ENCODE measurements around the gene IL17RB. TPM values are rescaled to one million over a fixed set of nuclear protein-coding genes. Genes with fewer than 3 reads are reported as not detected.
A peak's percentile ranks its signal among the peaks of the same experiment; 100 is the strongest.

Gene IL17RB
- polyA plus RNA-seq, 1 experiment, result not detected

GRCh38 chr3:53891497-53892285, 45.3 kb downstream of the IL17RB start, which contains the start of gene SELENOK:
SELENOK (minus strand) TSS chr3:53891859.
- peak within 1 kb of the TSS; percentile 86 for H3K27ac ChIP-seq (ENCODE audit: low read depth, low read length)
- H3K4me3 ChIP-seq (ENCODE audit: low read depth, low read length), result peak within 1 kb of the TSS; percentile 84
- no peaks in the 10 kb centered on the region for H3K9me3 ChIP-seq (ENCODE audit: control insufficient read depth, insufficient read depth, low read length)
- no peaks in the 10 kb centered on the region for H3K27me3 ChIP-seq (ENCODE audit: control insufficient read depth, insufficient read depth, low read length)
- ChIA-PET CTCF (interaction anchor here (1.4 kb wide), 1 partner anchor 47 kb away, joined by 4 read pairs; no protein-coding TSS in a partner anchor), POLR2A (interaction anchor here (1.8 kb wide), 1 partner anchor 10 kb away, joined by 16 read pairs; the partner anchor contains the start of gene ACTR8)
- DNase-seq (ENCODE audit: low read depth, low spot score), result peak; percentile 98
- TF ChIP-seq CTCF (IDR thresholded peaks at IDR 0.05; ENCODE audit: low read depth, low read length), result no peak; the same call in 1 of the 2 replicates

- no peaks in the 10 kb centered on the region for H3K27me3 ChIP-seq (ENCODE audit: control insufficient read depth, insufficient read depth, low read length)
- H3K9me3 ChIP-seq (ENCODE audit: control insufficient read depth, insufficient read depth, low read length), result no peaks in the 10 kb centered on the region
- H3K4me3 ChIP-seq (ENCODE audit: low read depth, low read length), result peak overlapping the region; percentile 58
- no peak for DNase-seq (ENCODE audit: low read depth, low spot score)
- H3K27ac ChIP-seq (ENCODE audit: low read depth, low read length), result peak overlapping the region; percentile 83
- CTCF ChIA-PET, result interaction anchor here (1.4 kb wide), 1 partner anchor 47 kb away, joined by 4 read pairs; no protein-coding TSS in a partner anchor
- POLR2A ChIA-PET, result interaction anchor here (1.8 kb wide), 1 partner anchor 11 kb away, joined by 16 read pairs; the partner anchor contains the start of gene ACTR8
- no peak for TF ChIP-seq CTCF (IDR thresholded peaks at IDR 0.05; ENCODE audit: low read depth, low read length)
These were observed 45.9 kb downstream of the IL17RB start for GRCh38 chr3:53892286-53892637.

GRCh38 chr3:53899750-53900149, 53.4 kb downstream of the IL17RB start:
- CTCF ChIA-PET, result interaction anchor here (0.5 to 3.0 kb wide), 2 partner anchors 39 to 247 kb away, joined by 4 to 10 read pairs; no protein-coding TSS in a partner anchor
- no peak for TF ChIP-seq CTCF (IDR thresholded peaks at IDR 0.05; ENCODE audit: low read depth, low read length)
- Histone ChIP-seq H3K4me3 (ENCODE audit: low read depth, low read length) (no peak overlapping the region), H3K27ac (ENCODE audit: low read depth, low read length) (no peak overlapping the region), H3K27me3 (ENCODE audit: control insufficient read depth, insufficient read depth, low read length) (no peaks in the 10 kb centered on the region), H3K9me3 (ENCODE audit: control insufficient read depth, insufficient read depth, low read length) (no peaks in the 10 kb centered on the region)
- DNase-seq (ENCODE audit: low read depth, low spot score), result no peak
- POLR2A ChIA-PET, result no interaction called here

- ChIA-PET CTCF (interaction anchor here (3.0 kb wide), 1 partner anchor 38 kb away, joined by 10 read pairs; no protein-coding TSS in a partner anchor), POLR2A (no interaction called here)
- no peaks in the 10 kb centered on the region for H3K27me3 ChIP-seq (ENCODE audit: control insufficient read depth, insufficient read depth, low read length)
- TF ChIP-seq CTCF (IDR thresholded peaks at IDR 0.05; ENCODE audit: low read depth, low read length), result no peak
- H3K27ac ChIP-seq (ENCODE audit: low read depth, low read length), result no peak overlapping the region
- H3K9me3 ChIP-seq (ENCODE audit: control insufficient read depth, insufficient read depth, low read length), result no peaks in the 10 kb centered on the region
- H3K4me3 ChIP-seq (ENCODE audit: low read depth, low read length), result no peak overlapping the region
- no peak for DNase-seq (ENCODE audit: low read depth, low spot score)
These were observed 54.4 kb downstream of the IL17RB start for GRCh38 chr3:53900666-53901331.

- DNase-seq (ENCODE audit: low read depth, low spot score), result no peak
- H3K27me3 ChIP-seq (ENCODE audit: control insufficient read depth, insufficient read depth, low read length), result no peaks in the 10 kb centered on the region
- no peak overlapping the region for H3K4me3 ChIP-seq (ENCODE audit: low read depth, low read length)
- ChIA-PET CTCF (no interaction called here), POLR2A (no interaction called here)
- H3K27ac ChIP-seq (ENCODE audit: low read depth, low read length), result no peak overlapping the region
- no peak for TF ChIP-seq CTCF (IDR thresholded peaks at IDR 0.05; ENCODE audit: low read depth, low read length)
- H3K9me3 ChIP-seq (ENCODE audit: control insufficient read depth, insufficient read depth, low read length), result no peaks in the 10 kb centered on the region
These were observed 55.7 kb downstream of the IL17RB start for GRCh38 chr3:53902067-53902466.
